Stimulated activated CD4-positive, alpha-beta T cell treated with anti-CD3 and anti-CD28 coated beads, Interleukin-15, amount 100 ng/mL, for 24 hours (primary cell): ENCODE measurements around the gene DRD2.
A peak's percentile ranks its signal among the peaks of the same experiment; 100 is the strongest.

Experiments
- DNase-seq: peaks from one replicate; pipeline ENCODE4 v3.0.0-alpha.2; 2020

The DRD2 gene

GRCh38 chr11:113481672-113482071, 6.5 kb upstream of the DRD2 start:
- DNase-seq = no peak

- no peak for DNase-seq
Observed at GRCh38 chr11:113481226-113481625, 6.0 kb upstream of the DRD2 start.

- DNase-seq = no peak
Observed at GRCh38 chr11:113477321-113477720, 2.1 kb upstream of the DRD2 start.

GRCh38 chr11:113476553-113476952, 1.4 kb upstream of the DRD2 start:
- no peak for DNase-seq

- peak; percentile 63 for DNase-seq
Observed at GRCh38 chr11:113474362-113475159, 637 bp downstream of the DRD2 start.

GRCh38 chr11:113473983-113474361, 1.2 kb downstream of the DRD2 start:
- no peak for DNase-seq

- DNase-seq = no peak
Observed at GRCh38 chr11:113472471-113472870, 2.7 kb downstream of the DRD2 start.

GRCh38 chr11:113470233-113470632, 5.0 kb downstream of the DRD2 start:
- no peak for DNase-seq

- DNase-seq = no peak
Observed at GRCh38 chr11:113468726-113469345, 6.4 kb downstream of the DRD2 start.

- DNase-seq = no peak
Observed at GRCh38 chr11:113467545-113467944, 7.7 kb downstream of the DRD2 start.

GRCh38 chr11:113465786-113466185, 9.4 kb downstream of the DRD2 start:
- DNase-seq = no peak

GRCh38 chr11:113464416-113464815, 10.8 kb downstream of the DRD2 start:
- no peak for DNase-seq

GRCh38 chr11:113462830-113463229, 12.4 kb downstream of the DRD2 start:
- no peak for DNase-seq

- DNase-seq = no peak
Observed at GRCh38 chr11:113461639-113462038, 13.6 kb downstream of the DRD2 start.

GRCh38 chr11:113460469-113460868, 14.7 kb downstream of the DRD2 start:
- DNase-seq = no peak

- DNase-seq = no peak
Observed at GRCh38 chr11:113458189-113458588, 17.0 kb downstream of the DRD2 start.

- DNase-seq = no peak
Observed at GRCh38 chr11:113457784-113458183, 17.4 kb downstream of the DRD2 start.

GRCh38 chr11:113454455-113454854, 20.7 kb downstream of the DRD2 start:
- no peak for DNase-seq

- DNase-seq = no peak
Observed at GRCh38 chr11:113449743-113450142, 25.5 kb downstream of the DRD2 start.

- no peak for DNase-seq
Observed at GRCh38 chr11:113448316-113448677, 26.9 kb downstream of the DRD2 start.

GRCh38 chr11:113447621-113448315, 27.4 kb downstream of the DRD2 start:
- DNase-seq = no peak

GRCh38 chr11:113446938-113447337, 28.3 kb downstream of the DRD2 start:
- DNase-seq = no peak

- DNase-seq = no peak
Observed at GRCh38 chr11:113446112-113446511, 29.1 kb downstream of the DRD2 start.

- DNase-seq = no peak
Observed at GRCh38 chr11:113444502-113445123, 30.6 kb downstream of the DRD2 start.
